Adrenal gland (tissue), 5 donors: ENCODE data around the gene INSYN1.

ENCODE experiments used
- CTCF ChIP-seq, 6 experiments: fragments of 450-650 bp in 4 of 6; fragments of 200-600 bp in 2 of 6; sonication (generic) in 1 of 6; IDR thresholded peaks; 1 replicate in 5 of 6; 2 replicates in 1 of 6; pipeline versions ENCODE4 v1.5.1 to v1.8.0; 2016 to 2021; ENCODE audit warnings: antibody characterized with exemption in 6 of 6, mild to moderate bottlenecking in 2 of 6, moderate library complexity in 1 of 6
- POLR2A ChIP-seq, 2 donors: fragments of 450-650 bp; IDR thresholded peaks; one replicate each; pipeline ENCODE4 v1.6.1; 2017; ENCODE audit warnings: antibody characterized with exemption in 2 of 2, mild to moderate bottlenecking in 2 of 2, moderate library complexity in 1 of 2
- donor health status: DM: no; HTN: no; CAD: no.

- TF ChIP-seq CTCF (IDR thresholded peaks at IDR 0.05) (no peak), POLR2A (IDR thresholded peaks at IDR 0.05) (no peak)
Observed at GRCh38 chr15:73746883-73747282, 6.3 kb downstream of the INSYN1 start.
